K562 (cell line): ENCODE results near the gene B2M. TPM values are rescaled to one million over a fixed set of nuclear protein-coding genes. Genes with fewer than 3 reads are reported as not detected.
"Not testable (repeated sequence)": the region's sequence is repeated elsewhere in the genome, so short reads cannot be mapped to it uniquely, and the experiment has no call there.

ENCODE experiments used
- ATAC-seq: fragments of 200-7000 bp; cut with Tn5 transposase; 3 replicates; pipeline ENCODE4 v1.9.1; 2020; ENCODE audit warnings: moderate library complexity
- BruUV-seq: library from RNA; stranded (reverse); fragments of 400-500 nt; replicated peaks from 2 replicates; lab custom pipeline; 2021; lab: Mats Ljungman, UMichigan
- CTCF ChIA-PET: fragments of 300-600 bp; formaldehyde crosslinking; extraction: SDS; loops from one replicate; lab custom pipeline; 2021; ENCODE audit warnings: low intra/inter-chr PET ratio; lab: Yijun Ruan, JAX
- POLR2A ChIA-PET: fragments of 300-600, 350-650 bp; sonication (Branson Sonifier 250); formaldehyde crosslinking; extraction: SDS; loops from one replicate; lab custom pipeline; 2021; ENCODE audit warnings: antibody characterized with exemption, inconsistent platforms; lab: Yijun Ruan, JAX
- DNase-seq, 4 experiments: peaks; one replicate each; pipeline versions ENCODE4 v3.0.0 to v3.0.0-alpha.2; 2011 to 2018; ENCODE audit warnings: low spot score in 3 of 4, mixed read lengths in 3 of 4; ENCODE audit errors: extremely low read depth in 1 of 4
- FAIRE-seq: peaks from 2 replicates; lab custom pipeline; 2011; peaks lifted over from hg19 to GRCh38; lab: Jason Lieb, UNC
- H2AFZ ChIP-seq: 2 replicates; pipeline ENCODE4 v1.6.0; 2011; ENCODE audit warnings: low read depth, low read length, control low read depth, inconsistent platforms
- H3K27ac ChIP-seq: fragments of 200-600 bp; 3 replicates; pipeline ENCODE4 v1.8.0; 2011; ENCODE audit warnings: low read depth, mild to moderate bottlenecking, control low read depth, inconsistent platforms, low read length, moderate library complexity, mixed read lengths; ENCODE audit errors: extremely low read depth
- H3K27me3 ChIP-seq, 2 experiments: fragments of 300-600 bp in 1 of 2; 2 replicates in 1 of 2; 3 replicates in 1 of 2; pipeline versions ENCODE4 v1.6.0 to v1.8.0; 2011; ENCODE audit warnings: inconsistent platforms in 2 of 2, low read length in 2 of 2, mild to moderate bottlenecking in 1 of 2, mixed read lengths in 1 of 2, moderate library complexity in 1 of 2; ENCODE audit not compliant: control insufficient read depth in 2 of 2, insufficient read depth in 2 of 2
- H3K36me3 ChIP-seq: fragments of 300-600 bp; 3 replicates; pipeline ENCODE4 v1.8.0; 2011; ENCODE audit warnings: mild to moderate bottlenecking, low read length, inconsistent platforms; ENCODE audit not compliant: control insufficient read depth, insufficient read depth
- H3K4me1 ChIP-seq, 2 experiments: fragments of 200-600 bp in 1 of 2; replicated peaks in 1 of 2; 2 replicates in 1 of 2; 3 replicates in 1 of 2; pipeline versions ENCODE4 v1.5.1 to v1.8.0; 2011; ENCODE audit warnings: inconsistent platforms in 2 of 2, low read length in 2 of 2, mild to moderate bottlenecking in 1 of 2, mixed read lengths in 1 of 2, moderate library complexity in 1 of 2; ENCODE audit not compliant: control insufficient read depth in 2 of 2, insufficient read depth in 2 of 2
- H3K4me2 ChIP-seq: 2 replicates; pipeline ENCODE4 v1.6.1; 2011; ENCODE audit warnings: low read length, control low read depth, inconsistent platforms, mixed read lengths; ENCODE audit not compliant: insufficient read depth
- H3K4me3 ChIP-seq: fragments of 200-600 bp; sonication (generic), shearing (Covaris generic); 2 replicates; pipeline ENCODE4 v1.5.1; 2016; ENCODE audit warnings: control low read depth, inconsistent platforms
- H3K79me2 ChIP-seq: fragments of 200-600 bp; 3 replicates; pipeline ENCODE4 v1.8.0; 2011; ENCODE audit warnings: low read length, inconsistent platforms; ENCODE audit not compliant: control insufficient read depth, insufficient read depth
- H3K9ac ChIP-seq, 2 experiments: 2 replicates each; pipeline versions ENCODE4 v1.6.0 to v1.6.1; 2011; ENCODE audit warnings: low read depth in 2 of 2, low read length in 2 of 2, control low read depth in 1 of 2, inconsistent platforms in 1 of 2, mild to moderate bottlenecking in 1 of 2, mixed read lengths in 1 of 2; ENCODE audit not compliant: insufficient read depth in 1 of 2
- H3K9me1 ChIP-seq: one replicate; pipeline ENCODE4 v1.6.0; 2011; ENCODE audit warnings: inconsistent platforms, mild to moderate bottlenecking, low read length, moderate library complexity; ENCODE audit not compliant: control insufficient read depth, insufficient read depth
- H3K9me3 ChIP-seq: replicated peaks from 2 replicates; pipeline ENCODE4 v1.5.1; 2011; ENCODE audit warnings: low read depth, low read length, inconsistent platforms; ENCODE audit not compliant: control insufficient read depth, insufficient read depth
- H4K20me1 ChIP-seq: replicated peaks from 2 replicates; pipeline ENCODE4 v1.6.1; 2011; ENCODE audit warnings: low read length, inconsistent platforms, mixed read lengths; ENCODE audit not compliant: control insufficient read depth, insufficient read depth
- ARID2 ChIP-seq: fragments of 450-650 bp; IDR thresholded peaks from 2 replicates; pipeline ENCODE4 v1.6.1; 2017; ENCODE audit warnings: antibody characterized with exemption, mild to moderate bottlenecking
- HINFP ChIP-seq: fragments of 450-650 bp; conservative IDR thresholded peaks from 2 replicates; pipeline ENCODE4 v1.6.1; 2016; ENCODE audit warnings: missing genetic modification characterization, low read depth, mild to moderate bottlenecking, control low read depth, missing compliant biosample characterization
- POLR3G ChIP-seq: IDR thresholded peaks from 2 replicates; pipeline ENCODE4 v1.6.1; 2011; ENCODE audit not compliant: insufficient read length, insufficient replicate concordance; ENCODE audit errors: extremely low read depth
- SMAD4 ChIP-seq: fragments of 250-450 bp; sonication (Bioruptor Pico); conservative IDR thresholded peaks from 2 replicates; pipeline ENCODE4 v1.8.0; 2021; ENCODE audit warnings: inconsistent platforms, mild to moderate bottlenecking, moderate library complexity
- ZBTB34 ChIP-seq: fragments of 250-450 bp; sonication (Bioruptor Pico); IDR thresholded peaks from 2 replicates; pipeline ENCODE4 v1.8.0; 2021; ENCODE audit warnings: mild to moderate bottlenecking, moderate library complexity
- ZNF143 ChIP-seq: sonication (generic); formaldehyde crosslinking; IDR thresholded peaks from 2 replicates; pipeline ENCODE4 v1.9.0; 2022; ENCODE audit warnings: mild to moderate bottlenecking, missing genetic modification reagents
- WGBS: fragments of 100-300 bp; shearing (Covaris generic); methylation state at CpG from one replicate; pipeline ENCODE4 v1.1.6; 2016; ENCODE audit warnings: low coverage, mixed read lengths; ENCODE audit not compliant: insufficient coverage; ENCODE audit errors: missing lambda C conversion rate; 5-methylcytosine and 5-hydroxymethylcytosine counted together
- in situ Hi-C: fragments of 300-500 bp; cut with MboI; formaldehyde crosslinking; loops from 4 replicates; pipeline ENCODE4 v1.15.0; 2018; ENCODE audit warnings: inconsistent platforms, mixed read lengths
- intact Hi-C: fragments of 100-400 bp; cut with micrococcal nuclease; formaldehyde crosslinking; loops from 2 replicates; pipeline ENCODE4 v1.14.2; 2022
- polyA plus RNA-seq, 8 experiments: library from polyadenylated mRNA; depleted of rRNA in 4 of 8; stranded (reverse) in 5 of 8; unstranded in 3 of 8; fragments of >200 nt; fragmentation: Nextera tagmentation in 2 of 8; fragmentation: Illumina TruSeq in 1 of 8; extraction: Ambion mirVana in 2 of 8; extraction: Trizol in 1 of 8; gene quantifications; 2 replicates each; pipeline versions ENCODE4 v1.2.1 to v1.2.3, GENCODE V29; 2011 to 2014; ENCODE audit warnings: inconsistent platforms in 1 of 8, missing spikeins in 1 of 8
- total RNA-seq, 7 experiments: library from RNA; depleted of rRNA in 6 of 7; stranded (reverse); fragments of >200 nt in 6 of 7; fragmentation: Illumina TruSeq in 2 of 7; extraction: Trizol in 2 of 7; gene quantifications; 2 replicates each; pipeline versions ENCODE4 v1.2.1 to v1.2.3, GENCODE V29; 2011 to 2021; ENCODE audit warnings: low replicate concordance in 1 of 7
- TF ChIP-seq, protein P1 (sequence below): fragments of 250-450 bp; sonication (Bioruptor Pico); IDR thresholded peaks from 2 replicates; pipeline ENCODE4 v1.4.0; 2020; ENCODE audit warnings: mild to moderate bottlenecking
- TF ChIP-seq, protein P2 (sequence below): fragments of 250-450 bp; sonication (Bioruptor Pico); IDR thresholded peaks from 2 replicates; pipeline ENCODE4 v1.8.0; 2021; ENCODE audit warnings: moderate library complexity, mild to moderate bottlenecking, inconsistent platforms

The B2M gene
- total and polyA plus RNA-seq, 9 of the 15 experiments (the other 6 are each of a cell fraction or from before 2014, with no cell fraction given) = 460 to 3,138 (median 1,032) TPM

- H3K79me2 ChIP-seq, H3K27ac ChIP-seq, H4K20me1 ChIP-seq, H3K9me3 ChIP-seq, H3K9me1 ChIP-seq, H3K4me2 ChIP-seq, H3K4me1 ChIP-seq, CTCF ChIA-PET, FAIRE-seq, H2AFZ ChIP-seq, H3K9ac ChIP-seq, H3K27me3 ChIP-seq, BruUV-seq, in situ Hi-C loops, intact Hi-C loops, H3K36me3 ChIP-seq, DNase-seq, H3K4me3 ChIP-seq, ATAC-seq: not testable (repeated sequence)
- POLR2A ChIA-PET = interaction anchor here (1.1 to 1.6 kb wide), 2 partner anchors 8 to 11 kb away, joined by 4 read pairs; no protein-coding TSS in a partner anchor
Observed at GRCh38 chr15:44700676-44701075, 10.6 kb upstream of the B2M start.

GRCh38 chr15:44705986-44706385, 5.3 kb upstream of the B2M start:
- H3K79me2 ChIP-seq = peaks cover 5% of the 10 kb centered on the region; the same call in 2 of the 3 replicates
- no peak for ATAC-seq
- no peak for TF ChIP-seq ZNF143 (CRISPR knock-in tag)
- no peak for TF ChIP-seq HINFP
- TF ChIP-seq ZBTB34 (CRISPR knock-in tag) = no peak
- TF ChIP-seq POLR3G = no peak
- TF ChIP-seq, protein P1, sequence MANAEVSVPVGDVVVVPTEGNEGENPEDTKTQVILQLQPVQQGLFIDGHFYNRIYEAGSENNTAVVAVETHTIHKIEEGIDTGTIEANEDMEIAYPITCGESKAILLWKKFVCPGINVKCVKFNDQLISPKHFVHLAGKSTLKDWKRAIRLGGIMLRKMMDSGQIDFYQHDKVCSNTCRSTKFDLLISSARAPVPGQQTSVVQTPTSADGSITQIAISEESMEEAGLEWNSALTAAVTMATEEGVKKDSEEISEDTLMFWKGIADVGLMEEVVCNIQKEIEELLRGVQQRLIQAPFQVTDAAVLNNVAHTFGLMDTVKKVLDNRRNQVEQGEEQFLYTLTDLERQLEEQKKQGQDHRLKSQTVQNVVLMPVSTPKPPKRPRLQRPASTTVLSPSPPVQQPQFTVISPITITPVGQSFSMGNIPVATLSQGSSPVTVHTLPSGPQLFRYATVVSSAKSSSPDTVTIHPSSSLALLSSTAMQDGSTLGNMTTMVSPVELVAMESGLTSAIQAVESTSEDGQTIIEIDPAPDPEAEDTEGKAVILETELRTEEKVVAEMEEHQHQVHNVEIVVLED (CRISPR knock-in tag) = no peak
- TF ChIP-seq, protein P2, sequence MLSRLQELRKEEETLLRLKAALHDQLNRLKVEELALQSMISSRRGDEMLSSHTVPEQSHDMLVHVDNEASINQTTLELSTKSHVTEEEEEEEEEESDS (CRISPR knock-in tag) = no peak
- TF ChIP-seq ARID2 = no peak
- no peak for TF ChIP-seq SMAD4 (CRISPR knock-in tag)
- no peaks in the 10 kb centered on the region for H3K9me3 ChIP-seq
- peaks cover 0 to 5% of the 10 kb centered on the region in 2 experiments; a peak in 2 of 5 replicates for H3K4me1 ChIP-seq
- DNase-seq = no peak
- BruUV-seq = no TSS peak
- no peaks in the 10 kb centered on the region for H3K27me3 ChIP-seq
- no peak overlapping the region for H2AFZ ChIP-seq
- WGBS = 39% methylated on average over 1 of the region's 1 CpG
- FAIRE-seq = no peak
- no peak overlapping the region for H3K9ac ChIP-seq
- POLR2A ChIA-PET = interaction anchor here (1.0 kb wide), 2 partner anchors 13 to 23 kb away, joined by 4 read pairs; no protein-coding TSS in a partner anchor
- no peak overlapping the region for H3K4me2 ChIP-seq
- H3K36me3 ChIP-seq = no peaks in the 10 kb centered on the region
- in situ Hi-C loops (no loop called here), intact Hi-C loops (no loop called here)
- H4K20me1 ChIP-seq = no peaks in the 10 kb centered on the region
- CTCF ChIA-PET = interaction anchor here (0.6 kb wide), 1 partner anchor 472 kb away, joined by 3 read pairs; no protein-coding TSS in a partner anchor
- no peak overlapping the region for H3K27ac ChIP-seq
- H3K4me3 ChIP-seq = no peak overlapping the region
- H3K9me1 ChIP-seq = no peaks in the 10 kb centered on the region
